Measurements from ENCODE around the gene SETMAR. TPM values are rescaled to one million over a fixed set of nuclear protein-coding genes. Genes with fewer than 3 reads are reported as not detected.
"Not testable (repeated sequence)": the region's sequence is repeated elsewhere in the genome, so short reads cannot be mapped to it uniquely, and the experiment has no call there.

SETMAR gene
- 22.2 and 27.2 TPM in 2 replicates for total RNA-seq (2014; rRNA removed; shearing (Covaris generic))

- no peaks in the 10 kb centered on the region for H3K4me1 ChIP-seq
- no peaks in the 10 kb centered on the region for H3K9me3 ChIP-seq (replicated peaks)
- peak within 1 kb of the TSS; percentile 90 for H3K27ac ChIP-seq
- peak; percentile 92 to 94 for DNase-seq
- H3K27me3 ChIP-seq = no peaks in the 10 kb centered on the region
- H3K36me3 ChIP-seq = 0 out of 2 replicates have a peak, but pooled peaks cover 4% of the 10 kb centered on the region
- H3K4me3 ChIP-seq = peak within 1 kb of the TSS; percentile 70
Measured at GRCh38 chr3:4303187-4304123, at the start of gene SETMAR. Gene SETMAR, plus strand, starts transcription at chr3:4303369. Its CDS starts 2 bp downstream, at chr3:4303371.

- Histone ChIP-seq H3K27ac (no peak overlapping the region), H3K4me3 (no peak overlapping the region), H3K9me3 (replicated peaks) (no peaks in the 10 kb centered on the region), H3K36me3 (no peaks in the 10 kb centered on the region), H3K27me3 (no peaks in the 10 kb centered on the region), H3K4me1 (no peaks in the 10 kb centered on the region; the same call in 1 of the 2 replicates)
- DNase-seq = peak; percentile 3 to 40
Measured at GRCh38 chr3:4261406-4261805, 41.8 kb upstream of the SETMAR start.

DNA sequence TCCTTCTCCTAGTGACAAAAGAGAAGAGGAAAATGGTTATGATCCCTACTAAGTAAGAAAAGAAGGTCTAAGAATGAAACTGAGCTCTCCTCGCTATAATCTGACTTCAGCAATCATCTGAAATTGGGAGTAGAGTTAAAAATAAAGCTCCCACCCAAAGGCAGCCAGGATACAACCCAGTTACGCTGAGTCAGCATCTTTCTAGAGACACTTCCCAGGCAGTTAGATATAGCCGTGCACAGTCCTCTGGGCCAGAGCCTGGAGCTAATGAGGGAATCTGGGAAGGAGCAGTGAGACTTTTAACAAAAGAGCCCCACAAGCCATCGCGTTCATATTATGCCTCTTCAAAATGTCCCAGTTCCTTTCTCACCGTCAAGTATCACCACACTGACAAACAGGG is 39.1 kb upstream of the SETMAR start:
- Histone ChIP-seq H3K4me1 (no peaks in the 10 kb centered on the region; the same call in 1 of the 2 replicates), H3K4me3 (no peak overlapping the region), H3K9me3 (replicated peaks) (no peaks in the 10 kb centered on the region), H3K36me3 (no peaks in the 10 kb centered on the region), H3K27me3 (no peaks in the 10 kb centered on the region), H3K27ac (no peak overlapping the region)
- no peak for DNase-seq

GRCh38 chr3:4270720-4271119 is 32.4 kb upstream of the SETMAR start:
- no peaks in the 10 kb centered on the region for H3K4me1 ChIP-seq
- DNase-seq = no peak
- H3K4me3 ChIP-seq = no peak overlapping the region
- H3K9me3 ChIP-seq (replicated peaks) = no peaks in the 10 kb centered on the region
- H3K36me3 ChIP-seq = no peaks in the 10 kb centered on the region
- H3K27ac ChIP-seq = no peak overlapping the region
- no peaks in the 10 kb centered on the region for H3K27me3 ChIP-seq

GRCh38 chr3:4271834-4272233 is 31.3 kb upstream of the SETMAR start:
- H3K4me3 ChIP-seq = no peak overlapping the region
- DNase-seq = peak in 1 of 2 experiments; percentile 58
- H3K9me3 ChIP-seq (replicated peaks) = no peaks in the 10 kb centered on the region
- no peaks in the 10 kb centered on the region for H3K4me1 ChIP-seq
- H3K27ac ChIP-seq = no peak overlapping the region
- no peaks in the 10 kb centered on the region for H3K36me3 ChIP-seq
- H3K27me3 ChIP-seq = no peaks in the 10 kb centered on the region

- H3K9me3 ChIP-seq (replicated peaks) = no peaks in the 10 kb centered on the region
- no peak overlapping the region for H3K4me3 ChIP-seq
Measured at GRCh38 chr3:4279516-4280105, 23.6 kb upstream of the SETMAR start.

DNA sequence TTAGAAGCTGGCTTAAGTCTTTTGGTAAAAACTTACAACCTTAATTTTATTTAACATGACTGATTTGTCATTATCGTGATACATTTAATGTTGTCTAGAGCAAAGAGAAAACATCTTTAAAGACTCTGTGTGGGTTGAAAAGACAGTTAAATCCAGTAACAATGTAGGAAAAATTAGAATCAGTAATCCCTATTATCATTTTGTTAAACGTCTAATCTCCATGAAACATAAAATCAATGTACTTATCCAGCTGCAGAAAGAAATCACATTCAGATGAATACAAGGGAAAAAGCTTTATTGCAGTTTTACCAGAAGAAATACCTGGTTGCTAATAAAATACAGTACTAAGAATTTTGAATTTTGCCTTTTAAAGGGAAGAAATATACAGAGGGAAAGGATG is 21.2 kb upstream of the SETMAR start:
- no peak for DNase-seq
- Histone ChIP-seq H3K9me3 (replicated peaks) (no peaks in the 10 kb centered on the region), H3K36me3 (no peaks in the 10 kb centered on the region), H3K27ac (no peak overlapping the region), H3K27me3 (no peaks in the 10 kb centered on the region), H3K4me3 (no peak overlapping the region), H3K4me1 (peaks cover 19% of the 10 kb centered on the region)

More at GRCh38 chr3:4279516-4280105, 23.6 kb upstream of the SETMAR start:
- no peak for DNase-seq
- Histone ChIP-seq H3K27ac (no peak overlapping the region), H3K27me3 (no peaks in the 10 kb centered on the region), H3K36me3 (no peaks in the 10 kb centered on the region), H3K4me1 (peaks cover 3% of the 10 kb centered on the region)

- Histone ChIP-seq H3K27ac (peak overlapping the region; percentile 27; the same call in 1 of the 2 replicates), H3K4me1 (peaks cover 21% of the 10 kb centered on the region), H3K27me3 (no peaks in the 10 kb centered on the region), H3K36me3 (no peaks in the 10 kb centered on the region), H3K4me3 (no peak overlapping the region), H3K9me3 (replicated peaks) (no peaks in the 10 kb centered on the region)
- DNase-seq = peak in 1 of 2 experiments; percentile 19
Measured at GRCh38 chr3:4284865-4285264, 18.3 kb upstream of the SETMAR start.

DNA sequence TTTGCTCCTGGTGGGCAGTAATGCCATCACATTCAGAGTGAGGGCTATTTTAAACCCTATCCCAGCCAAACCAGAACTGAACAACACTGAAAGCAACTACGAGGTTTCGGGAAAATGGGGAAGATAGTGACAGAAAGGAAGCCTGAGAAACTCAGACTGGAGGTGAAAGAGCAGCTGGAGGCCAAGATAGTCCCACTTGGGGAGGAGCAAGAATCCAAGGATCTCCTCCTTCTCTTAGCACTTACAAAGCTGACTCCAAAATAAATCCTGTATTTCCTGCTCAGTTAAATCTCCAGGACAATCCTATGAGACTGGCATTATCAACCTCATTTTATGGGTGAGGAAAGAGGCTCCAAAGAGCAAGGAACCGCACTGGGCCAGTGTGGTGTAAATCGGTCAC is 14.1 kb upstream of the SETMAR start:
- Histone ChIP-seq H3K4me3 (no peak overlapping the region), H3K36me3 (no peaks in the 10 kb centered on the region), H3K27me3 (no peaks in the 10 kb centered on the region), H3K4me1 (peaks cover 27% of the 10 kb centered on the region), H3K9me3 (replicated peaks) (no peaks in the 10 kb centered on the region), H3K27ac (no peak overlapping the region)
- no peak for DNase-seq

- no peak overlapping the region for H3K4me3 ChIP-seq
- DNase-seq = peak; percentile 17 to 70
- H3K27ac ChIP-seq = no peak overlapping the region
- no peaks in the 10 kb centered on the region for H3K9me3 ChIP-seq (replicated peaks)
- peaks cover 16% of the 10 kb centered on the region for H3K4me1 ChIP-seq
- H3K36me3 ChIP-seq = no peaks in the 10 kb centered on the region
- H3K27me3 ChIP-seq = no peaks in the 10 kb centered on the region
Measured at GRCh38 chr3:4290272-4290893, 12.8 kb upstream of the SETMAR start.

- no peak overlapping the region for H3K27ac ChIP-seq
- DNase-seq = no peak
- no peaks in the 10 kb centered on the region for H3K27me3 ChIP-seq
- H3K4me3 ChIP-seq = no peak overlapping the region
- no peaks in the 10 kb centered on the region for H3K9me3 ChIP-seq (replicated peaks)
- H3K36me3 ChIP-seq = no peaks in the 10 kb centered on the region
- peaks cover 8% of the 10 kb centered on the region; the same call in 1 of the 2 replicates for H3K4me1 ChIP-seq
Measured at GRCh38 chr3:4292301-4292700, 10.9 kb upstream of the SETMAR start.

GRCh38 chr3:4294616-4295327 is 8.4 kb upstream of the SETMAR start:
- H3K4me1 ChIP-seq = peaks cover 6% of the 10 kb centered on the region; the same call in 1 of the 2 replicates
- H3K4me3 ChIP-seq = no peak overlapping the region
- no peaks in the 10 kb centered on the region for H3K27me3 ChIP-seq
- H3K27ac ChIP-seq = no peak overlapping the region
- no peaks in the 10 kb centered on the region for H3K9me3 ChIP-seq (replicated peaks)
- no peaks in the 10 kb centered on the region for H3K36me3 ChIP-seq
- no peak for DNase-seq

- DNase-seq; H3K9me3 ChIP-seq (replicated peaks); H3K4me1 ChIP-seq; H3K36me3 ChIP-seq; H3K27me3 ChIP-seq; H3K4me3 ChIP-seq; H3K27ac ChIP-seq: not testable (repeated sequence)
Measured at GRCh38 chr3:4296454-4296853, 6.7 kb upstream of the SETMAR start.

DNA sequence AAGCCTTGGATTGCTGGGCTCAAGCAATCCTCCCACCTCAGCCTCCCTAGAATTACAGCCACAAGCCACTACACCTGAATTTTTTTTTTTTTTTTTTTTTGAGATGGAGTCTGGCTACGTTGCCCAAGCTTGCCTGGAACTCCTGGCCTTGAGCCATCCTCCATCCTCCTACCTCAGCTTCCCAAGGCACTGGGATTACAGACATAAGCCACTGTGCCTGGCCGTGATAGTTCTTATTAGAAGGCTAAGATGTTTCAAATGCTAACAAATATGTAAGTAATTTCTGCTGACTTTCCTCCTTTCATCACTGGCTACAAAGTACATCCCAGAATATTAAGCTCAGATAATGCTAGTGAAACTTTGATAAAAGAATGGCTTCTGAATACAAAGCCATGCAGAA is 5.7 kb upstream of the SETMAR start:
- Histone ChIP-seq H3K27ac (no peak overlapping the region), H3K36me3 (no peaks in the 10 kb centered on the region), H3K9me3 (replicated peaks) (no peaks in the 10 kb centered on the region), H3K4me3 (no peak overlapping the region), H3K4me1 (peaks cover 6% of the 10 kb centered on the region; the same call in 1 of the 2 replicates), H3K27me3 (no peaks in the 10 kb centered on the region)
- DNase-seq = no peak

All from SJCRH30 (cell line).